ENCODE measurements around the gene CACNA1C.
"Not testable (repeated sequence)": the region's sequence is repeated elsewhere in the genome, so short reads cannot be mapped to it uniquely, and the experiment has no call there.

The CACNA1C gene

GRCh38 chr12:2097617-2098016 is 44.8 kb downstream of the CACNA1C start:
- no peak for TF ChIP-seq CTCF (IDR thresholded peaks at IDR 0.05; ENCODE audit: low read depth, low read length)
- no peak for DNase-seq (ENCODE audit: low read depth in 2 of 2)
- H3K4me3 ChIP-seq (replicated peaks in 1 of 2; ENCODE audit: low read depth in 2 of 2, low read length in 2 of 2) = no peak overlapping the region

- no peak for TF ChIP-seq CTCF (IDR thresholded peaks at IDR 0.05; ENCODE audit: low read depth, low read length)
- H3K4me3 ChIP-seq (replicated peaks in 1 of 2; ENCODE audit: low read depth in 2 of 2, low read length in 2 of 2) = no peak overlapping the region
- no peak for DNase-seq (ENCODE audit: low read depth in 2 of 2)
These were observed 46.1 kb downstream of the CACNA1C start for GRCh38 chr12:2098852-2099251.

GRCh38 chr12:2099595-2099994 is 46.8 kb downstream of the CACNA1C start:
- no peak overlapping the region for H3K4me3 ChIP-seq (replicated peaks in 1 of 2; ENCODE audit: low read depth in 2 of 2, low read length in 2 of 2)
- DNase-seq (ENCODE audit: low read depth in 2 of 2) = no peak
- TF ChIP-seq CTCF (IDR thresholded peaks at IDR 0.05; ENCODE audit: low read depth, low read length) = no peak

- no peak for DNase-seq (ENCODE audit: low read depth in 2 of 2)
- H3K4me3 ChIP-seq (replicated peaks in 1 of 2; ENCODE audit: low read depth in 2 of 2, low read length in 2 of 2) = no peak overlapping the region
- TF ChIP-seq CTCF (IDR thresholded peaks at IDR 0.05; ENCODE audit: low read depth, low read length) = no peak
These were observed 48.6 kb downstream of the CACNA1C start for GRCh38 chr12:2101359-2101758.

- no peak for DNase-seq (ENCODE audit: low read depth in 2 of 2)
- no peak overlapping the region for H3K4me3 ChIP-seq (replicated peaks in 1 of 2; ENCODE audit: low read depth in 2 of 2, low read length in 2 of 2)
- TF ChIP-seq CTCF (IDR thresholded peaks at IDR 0.05; ENCODE audit: low read depth, low read length) = no peak
These were observed 49.0 kb downstream of the CACNA1C start for GRCh38 chr12:2101771-2102170.

- DNase-seq (ENCODE audit: low read depth in 2 of 2); H3K4me3 ChIP-seq (replicated peaks in 1 of 2; ENCODE audit: low read depth in 2 of 2, low read length in 2 of 2): not testable (repeated sequence)
These were observed 49.9 kb downstream of the CACNA1C start for GRCh38 chr12:2102736-2103135.

GRCh38 chr12:2105387-2105786 is 52.6 kb downstream of the CACNA1C start:
- H3K4me3 ChIP-seq (replicated peaks in 1 of 2; ENCODE audit: low read depth in 2 of 2, low read length in 2 of 2); DNase-seq (ENCODE audit: low read depth in 2 of 2): not testable (repeated sequence)

- no peak for TF ChIP-seq CTCF (IDR thresholded peaks at IDR 0.05; ENCODE audit: low read depth, low read length)
- H3K4me3 ChIP-seq (replicated peaks in 1 of 2; ENCODE audit: low read depth in 2 of 2, low read length in 2 of 2) = no peak overlapping the region
- no peak for DNase-seq (ENCODE audit: low read depth in 2 of 2)
These were observed 55.4 kb downstream of the CACNA1C start for GRCh38 chr12:2108166-2108565.
